HG03196 (cell line): Measurements from ENCODE around the gene LRBA.

Experiments used
- ATAC-seq: cut with Tn5 transposase; IDR thresholded peaks from one replicate; pipeline ENCODE4 v1.9.1; 2021; ENCODE audit not compliant: unreplicated experiment

The LRBA gene

DNA sequence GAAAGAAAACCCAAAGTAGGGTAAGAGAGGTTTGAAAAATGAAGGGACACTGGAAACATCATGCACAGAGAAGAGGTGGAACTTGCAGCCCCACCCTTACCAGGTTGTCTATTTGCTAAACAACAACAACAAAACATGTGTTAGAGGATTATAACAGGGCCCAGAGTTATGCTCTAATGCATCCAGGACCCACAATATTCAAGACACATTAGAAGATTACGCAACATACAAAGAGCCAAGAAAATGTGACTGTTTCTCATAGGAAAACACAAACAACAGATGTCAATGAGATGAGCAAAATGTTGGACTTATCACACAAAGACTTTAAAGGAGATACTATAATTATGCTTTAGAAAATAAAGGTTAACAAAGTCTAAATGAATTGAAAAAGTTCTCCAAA, 128.5 kb downstream of the LRBA start:
- ATAC-seq, result no peak

DNA sequence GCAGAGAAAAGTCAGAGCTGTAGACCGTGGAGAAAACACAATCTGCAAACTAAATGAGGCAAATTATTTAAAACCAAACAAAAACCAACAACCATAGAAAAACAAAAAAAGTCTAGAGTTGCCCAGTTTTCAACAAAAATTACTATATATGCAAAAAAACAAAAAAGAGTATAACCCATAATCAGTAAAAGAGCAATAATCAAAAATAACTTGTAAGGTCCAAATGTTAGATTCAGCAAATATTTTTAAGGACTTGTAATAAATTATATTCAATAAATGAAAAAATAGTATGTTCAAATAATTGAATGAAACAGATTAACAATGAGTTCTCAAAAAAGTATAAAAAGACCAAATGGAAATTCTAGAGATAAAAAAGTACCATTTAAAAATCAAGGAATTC, 130.5 kb downstream of the LRBA start:
- no peak for ATAC-seq

DNA sequence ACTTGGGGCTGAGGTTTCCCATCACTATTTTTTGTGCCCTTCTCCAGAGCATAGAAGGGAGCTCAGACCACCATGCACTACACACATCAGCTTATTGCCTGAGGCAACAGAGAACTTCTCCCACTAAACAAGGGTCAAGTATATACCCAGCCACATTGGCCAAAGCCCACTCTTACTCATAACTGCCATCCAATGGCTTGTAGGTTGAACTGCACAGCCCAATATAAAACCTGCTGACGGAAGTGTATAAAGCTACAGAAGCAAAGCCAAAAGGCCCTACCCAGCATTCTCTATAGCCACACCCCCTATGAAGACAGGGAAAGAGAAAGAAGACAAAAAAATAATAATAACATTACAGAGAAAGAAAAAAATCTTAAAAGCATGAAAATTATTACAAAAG, 139.7 kb downstream of the LRBA start:
- ATAC-seq, result no peak

DNA sequence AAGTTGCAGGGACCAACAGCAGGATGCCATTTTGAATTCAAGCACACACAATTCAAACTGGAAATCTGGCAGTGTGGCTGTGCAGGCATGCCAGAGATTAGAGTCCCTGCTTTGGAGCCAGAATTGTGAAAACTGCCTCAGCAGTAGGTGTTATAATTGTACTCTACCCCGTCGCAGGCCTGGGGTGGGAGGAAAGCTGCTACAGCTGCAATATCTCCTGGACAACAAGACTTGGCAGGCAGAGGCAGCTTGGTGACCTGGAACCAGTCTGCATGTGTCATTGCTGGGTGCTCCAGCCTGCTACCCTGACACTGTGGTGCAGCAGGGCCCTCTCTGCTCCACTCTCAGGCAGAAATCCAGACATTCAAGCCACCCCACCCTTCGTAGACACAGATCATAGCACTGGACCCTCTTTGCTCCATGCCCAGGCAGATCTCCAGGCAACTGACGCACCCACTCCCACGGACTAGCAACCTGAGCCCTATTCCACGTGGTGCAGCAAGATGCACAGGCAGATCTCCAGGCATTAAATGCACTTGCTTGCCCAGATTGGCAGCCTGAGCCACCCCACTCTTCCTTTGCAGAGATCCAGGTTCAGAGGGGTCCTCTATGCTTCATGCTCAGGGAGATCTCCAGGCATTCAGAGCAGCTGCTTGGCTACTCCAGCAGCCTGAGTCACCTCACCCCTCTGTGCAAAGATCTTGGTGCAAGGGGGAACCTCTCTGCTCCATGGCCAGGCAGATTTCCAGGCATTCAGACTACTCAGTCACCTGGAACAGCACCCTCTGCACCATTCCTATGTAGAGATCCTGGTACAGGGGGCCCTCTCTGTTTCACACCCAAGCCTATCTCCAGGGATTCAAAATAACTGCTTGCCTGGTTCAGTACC, 140.5 kb downstream of the LRBA start:
- ATAC-seq, result no peak

DNA sequence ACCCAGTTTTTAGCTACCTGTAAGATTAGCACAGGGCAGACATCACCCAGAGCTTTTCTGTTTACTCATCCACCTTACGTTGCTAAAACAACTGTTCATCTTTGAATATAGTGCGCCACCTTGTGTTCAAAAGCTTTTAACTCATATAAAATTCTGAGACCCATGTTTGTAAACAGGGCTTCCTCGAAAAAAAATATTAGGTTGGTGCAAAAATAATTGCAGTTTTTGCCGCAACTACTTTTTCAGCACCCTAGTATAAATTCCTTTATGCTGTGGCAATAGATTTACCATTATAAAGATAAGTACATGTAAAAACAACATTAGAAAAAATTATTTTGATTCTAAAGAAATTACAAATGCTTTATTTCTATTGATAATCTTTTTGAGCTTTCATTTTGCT, 147.9 kb downstream of the LRBA start:
- ATAC-seq, result peak; percentile 72

DNA sequence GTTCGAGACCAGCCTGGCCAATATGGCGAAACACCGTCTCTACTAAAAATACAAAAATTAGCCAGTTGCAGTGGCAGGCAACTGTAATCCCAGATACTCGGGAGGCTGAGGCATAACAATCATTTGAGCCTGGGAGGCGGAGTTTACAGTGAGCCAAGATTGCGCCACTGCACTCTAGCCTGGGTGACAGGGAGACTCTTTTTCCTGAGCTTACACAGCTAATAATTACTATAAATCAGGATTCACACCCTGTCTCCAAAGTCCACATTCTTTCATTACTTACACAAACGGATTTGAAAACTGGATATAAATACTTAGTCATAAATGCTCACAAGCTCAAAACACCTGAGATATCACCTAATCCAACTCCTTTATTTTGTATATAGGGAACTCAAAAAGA, 151.6 kb downstream of the LRBA start:
- ATAC-seq, result no peak

DNA sequence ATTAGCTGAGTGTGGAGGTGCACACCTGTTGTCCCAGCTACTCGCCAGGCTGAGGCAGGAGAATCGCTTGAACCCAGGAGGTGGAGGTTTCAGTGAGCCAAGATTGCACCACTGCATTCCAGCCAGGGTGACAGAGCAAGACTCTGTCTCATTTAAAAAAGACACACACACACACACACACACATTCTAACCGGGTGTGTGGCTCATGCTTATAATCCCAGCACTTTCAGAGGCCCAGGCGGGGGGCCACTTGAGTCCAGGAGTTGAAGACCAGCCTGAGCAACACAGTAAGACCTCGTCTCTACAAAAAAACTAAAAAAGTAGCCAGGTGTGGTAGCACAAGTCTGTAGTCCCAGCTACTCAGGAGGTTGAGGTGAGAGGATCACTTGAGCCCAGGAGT, 152.3 kb downstream of the LRBA start:
- no peak for ATAC-seq

DNA sequence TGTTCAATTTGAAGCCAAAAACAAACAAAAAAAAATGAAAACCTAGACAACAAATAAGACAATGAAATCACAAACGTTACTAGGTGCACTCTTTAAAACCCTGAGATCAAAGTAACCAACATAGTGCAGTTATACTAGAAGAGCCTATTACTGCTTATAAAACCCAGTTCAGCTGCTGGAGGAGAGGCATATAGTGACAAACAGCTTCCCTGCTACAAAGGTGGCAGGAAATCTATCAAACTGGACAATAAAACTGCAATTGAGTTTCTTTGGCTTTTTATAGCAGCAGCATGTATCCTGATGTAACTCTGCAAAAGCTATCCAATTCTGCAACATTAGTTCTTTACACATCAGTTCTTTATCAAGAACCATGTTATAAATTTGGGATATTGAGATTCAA, 155.6 kb downstream of the LRBA start:
- no peak for ATAC-seq

DNA sequence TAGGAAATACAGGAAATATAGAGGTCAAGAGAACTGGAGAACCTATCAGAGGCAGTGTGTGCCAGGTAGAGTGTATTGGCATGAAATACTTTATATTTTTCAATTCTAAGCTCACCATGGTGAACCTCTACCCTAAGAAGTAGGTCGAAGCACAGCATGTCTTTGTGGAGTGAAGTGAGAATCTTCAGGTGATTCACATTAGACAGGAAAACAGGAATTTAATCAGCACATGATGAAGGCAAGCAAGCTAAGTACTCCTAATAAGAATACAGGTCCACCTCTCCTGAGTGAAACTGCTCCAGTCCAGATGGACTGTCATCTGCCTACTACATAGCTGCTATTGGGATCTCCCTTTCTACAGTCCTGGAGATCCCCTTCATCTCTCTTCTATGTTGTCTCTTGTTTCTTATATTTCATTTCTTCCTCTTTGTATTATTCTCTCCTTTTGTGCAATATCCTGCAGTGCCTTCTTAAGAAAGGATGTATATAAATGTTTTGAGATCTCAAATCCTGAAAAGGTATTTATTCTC, 159.0 kb downstream of the LRBA start:
- no peak for ATAC-seq

DNA sequence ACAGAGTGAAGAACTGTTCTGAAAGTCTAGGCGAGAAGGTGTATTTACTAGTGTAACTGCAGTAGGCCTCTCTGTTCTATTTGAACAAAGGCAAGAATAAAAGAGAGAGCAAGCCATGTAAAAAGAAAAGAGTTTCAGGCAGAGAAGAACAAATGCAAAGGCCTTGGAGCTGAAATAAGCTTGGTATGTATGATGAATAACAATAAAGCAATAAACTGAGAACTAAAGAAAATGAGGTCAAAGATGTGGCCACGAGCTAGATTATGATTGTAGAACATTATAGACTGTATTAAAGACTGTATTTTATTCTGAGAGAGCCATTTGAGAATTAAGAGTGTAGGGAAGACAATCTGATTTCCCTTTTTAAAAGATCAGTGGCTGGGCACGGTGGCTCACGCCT, 160.5 kb downstream of the LRBA start:
- no peak for ATAC-seq

DNA sequence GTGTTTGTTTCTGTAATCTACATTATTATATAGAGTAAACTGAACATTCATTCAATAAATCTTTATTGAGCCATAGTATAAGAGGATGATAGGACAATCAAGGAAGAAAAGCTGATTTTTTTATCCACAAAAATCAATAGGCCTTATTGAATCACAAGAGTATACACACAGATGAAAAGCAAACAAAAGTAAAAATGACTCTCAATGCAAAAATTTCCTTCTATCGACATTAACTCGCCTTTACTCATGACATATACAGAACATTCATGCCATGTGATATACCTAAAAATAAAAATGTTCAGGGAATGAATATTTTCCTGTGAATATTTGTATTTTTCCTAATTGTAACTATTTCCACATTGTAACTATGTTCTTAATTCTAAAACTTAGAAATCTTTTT, 161.2 kb downstream of the LRBA start:
- ATAC-seq, result no peak

DNA sequence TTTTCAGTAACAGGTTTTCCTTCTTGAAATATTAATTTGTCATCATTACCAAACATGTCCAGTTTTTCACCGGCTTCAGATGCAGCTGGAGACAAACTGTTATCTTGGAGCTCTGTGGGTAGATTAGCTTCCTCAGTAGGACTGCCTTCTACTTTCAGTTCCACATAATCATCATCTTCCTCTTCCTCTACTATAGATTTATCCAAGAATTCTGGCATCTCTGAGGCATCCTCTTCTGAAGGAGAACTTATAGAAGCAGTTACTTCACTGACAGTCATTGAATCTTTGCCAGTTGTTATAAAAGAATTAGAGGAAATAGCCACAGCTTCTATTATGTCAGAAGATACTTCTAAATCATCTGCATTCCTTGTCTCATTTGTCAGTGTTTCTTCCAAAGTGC, 162.9 kb downstream of the LRBA start:
- ATAC-seq, result no peak

DNA sequence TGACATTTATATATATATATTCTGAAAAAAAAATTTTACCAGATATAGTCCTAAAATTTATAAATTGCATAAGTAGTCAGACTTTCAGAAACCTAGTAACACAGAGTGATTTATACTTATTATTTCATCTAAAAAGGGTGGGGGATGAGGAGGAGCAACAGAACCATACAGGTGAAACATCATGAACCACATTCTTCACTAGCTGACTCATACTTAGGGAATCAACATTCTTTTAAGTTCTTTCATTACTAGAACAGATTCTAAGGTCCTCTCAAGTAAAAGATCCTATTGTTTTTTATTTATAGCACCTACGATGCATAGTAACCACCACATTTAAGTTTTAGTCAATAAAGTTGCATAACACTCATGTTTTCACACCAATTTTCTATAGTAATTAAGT, 166.1 kb downstream of the LRBA start:
- ATAC-seq, result no peak

DNA sequence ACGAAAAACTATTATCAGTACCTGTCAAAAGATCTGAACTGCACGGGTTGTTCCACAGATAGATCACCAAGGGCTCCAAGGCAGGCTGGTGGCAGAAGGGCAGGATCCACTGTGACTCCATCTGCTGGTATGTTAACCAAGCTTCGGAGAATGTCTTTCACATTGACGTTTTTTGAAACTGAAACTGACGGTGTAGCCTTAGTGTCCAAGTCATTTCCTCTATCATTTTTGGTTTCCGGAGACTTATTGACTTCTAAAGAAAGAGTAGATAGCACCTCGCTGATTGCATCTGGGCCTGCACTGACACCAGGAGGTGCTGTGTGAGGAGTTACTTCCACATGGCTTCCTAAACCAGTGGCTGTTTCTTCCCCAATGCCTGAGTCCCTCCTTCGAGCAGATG, 186.9 kb downstream of the LRBA start:
- ATAC-seq, result peak; percentile 94

DNA sequence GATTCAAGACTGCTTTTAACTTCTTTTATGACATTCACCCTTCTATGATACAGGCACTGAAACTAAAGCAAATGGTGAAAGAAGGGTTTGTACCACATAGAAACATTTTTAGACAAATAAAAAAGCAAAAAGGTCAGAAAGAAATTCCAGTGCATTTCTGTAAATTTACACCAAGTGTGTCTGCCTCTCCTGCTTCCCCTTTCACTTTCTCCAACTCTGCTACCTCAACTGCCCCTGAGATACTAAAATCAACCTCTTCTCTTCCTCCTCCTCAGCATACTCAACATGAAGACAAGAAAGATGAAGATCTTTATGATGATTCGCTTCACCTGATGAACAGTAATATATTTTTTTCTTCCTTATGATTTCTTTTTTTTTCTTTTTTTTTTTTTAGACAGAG, 187.9 kb downstream of the LRBA start:
- no peak for ATAC-seq

DNA sequence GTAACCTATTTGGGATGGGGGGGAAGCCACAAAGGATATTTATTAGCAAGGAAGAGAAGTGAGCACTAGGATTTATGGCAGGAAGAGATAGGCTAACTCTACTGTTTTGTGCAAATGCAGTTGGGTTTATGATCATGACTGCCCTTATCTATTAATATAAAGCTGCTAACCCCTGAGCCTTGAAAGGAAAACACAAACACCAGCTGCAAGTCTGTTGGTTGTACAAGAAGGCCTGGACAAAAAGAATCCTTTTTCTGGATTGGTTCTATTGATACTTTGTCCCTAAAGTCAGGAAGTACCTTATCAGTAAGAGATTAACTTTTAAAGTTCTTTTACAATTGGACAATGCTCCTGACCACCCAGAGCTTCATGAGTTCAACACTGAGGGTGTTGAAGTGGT, 188.8 kb downstream of the LRBA start:
- ATAC-seq, result no peak

DNA sequence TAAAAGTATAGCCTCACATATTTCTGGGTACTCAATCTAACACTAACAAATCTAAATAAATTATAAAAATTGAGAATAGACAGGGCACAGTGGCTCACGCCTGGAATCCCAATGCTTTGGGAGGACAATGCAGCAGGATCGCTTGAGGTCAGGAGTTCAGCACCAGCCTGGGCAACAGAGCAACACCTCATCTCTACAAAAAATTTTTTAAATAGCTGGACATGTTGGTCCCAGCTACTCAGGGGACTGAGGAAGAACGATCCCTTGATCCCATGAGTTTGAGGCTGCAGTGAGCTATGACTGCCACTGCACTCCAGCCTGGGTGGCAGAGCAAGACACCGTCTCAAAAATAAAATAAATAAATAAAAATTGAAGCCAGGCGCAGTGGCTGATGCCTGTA, 192.7 kb downstream of the LRBA start:
- no peak for ATAC-seq

DNA sequence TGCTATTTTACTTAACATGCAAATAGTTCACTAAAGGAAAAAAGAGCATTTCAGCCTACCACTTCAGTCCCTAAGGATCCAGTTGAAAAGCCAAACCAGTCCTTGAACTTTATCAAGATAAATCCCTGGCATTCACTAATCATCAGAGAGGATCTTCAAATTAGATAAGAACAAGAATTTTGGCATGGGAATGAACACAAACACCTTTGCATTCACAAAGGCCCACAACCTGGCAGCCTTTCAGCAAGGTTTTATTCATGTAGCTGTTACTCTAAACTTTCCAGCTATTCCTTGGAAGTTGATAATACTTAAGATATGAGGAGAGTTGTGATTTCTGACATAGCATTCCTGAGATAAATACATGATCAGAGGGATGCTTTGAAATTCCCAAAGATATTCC, 193.4 kb downstream of the LRBA start:
- ATAC-seq, result no peak

DNA sequence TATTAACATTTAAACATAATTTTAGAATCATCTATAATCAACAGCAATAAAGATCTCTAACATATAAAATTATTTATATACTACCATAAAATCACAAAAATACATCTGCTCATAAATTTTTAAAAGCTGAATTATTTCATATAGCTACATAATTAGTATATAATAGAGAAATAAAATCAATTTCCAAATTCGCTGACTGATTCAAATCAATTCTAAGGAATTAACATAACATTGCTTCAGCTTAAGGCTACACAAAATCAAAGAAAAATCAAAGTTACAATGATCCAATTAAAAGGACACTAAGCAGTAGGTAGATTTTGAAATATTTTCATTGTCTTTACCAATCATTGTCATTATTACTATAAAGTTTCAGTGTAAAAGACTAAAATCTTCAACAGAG, 194.7 kb downstream of the LRBA start:
- ATAC-seq, result no peak

DNA sequence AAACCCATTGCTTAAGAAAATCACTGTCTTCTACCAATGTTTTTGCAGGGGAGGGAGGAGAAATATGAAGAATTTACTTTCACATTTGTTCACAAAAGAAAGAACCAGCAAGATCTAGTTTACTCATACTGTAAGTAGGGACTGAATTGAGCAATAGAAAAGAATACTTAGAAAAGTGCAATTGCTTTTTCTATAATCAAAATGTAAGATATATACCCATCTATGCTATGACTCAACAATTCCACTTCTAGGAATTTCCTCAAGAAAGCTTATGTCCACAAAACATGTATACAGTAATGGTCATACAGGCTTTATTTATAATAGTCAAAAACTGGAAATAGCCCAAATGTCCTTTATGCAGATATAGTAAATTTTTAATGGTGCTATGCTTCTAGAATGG, 196.4 kb downstream of the LRBA start:
- ATAC-seq, result no peak

DNA sequence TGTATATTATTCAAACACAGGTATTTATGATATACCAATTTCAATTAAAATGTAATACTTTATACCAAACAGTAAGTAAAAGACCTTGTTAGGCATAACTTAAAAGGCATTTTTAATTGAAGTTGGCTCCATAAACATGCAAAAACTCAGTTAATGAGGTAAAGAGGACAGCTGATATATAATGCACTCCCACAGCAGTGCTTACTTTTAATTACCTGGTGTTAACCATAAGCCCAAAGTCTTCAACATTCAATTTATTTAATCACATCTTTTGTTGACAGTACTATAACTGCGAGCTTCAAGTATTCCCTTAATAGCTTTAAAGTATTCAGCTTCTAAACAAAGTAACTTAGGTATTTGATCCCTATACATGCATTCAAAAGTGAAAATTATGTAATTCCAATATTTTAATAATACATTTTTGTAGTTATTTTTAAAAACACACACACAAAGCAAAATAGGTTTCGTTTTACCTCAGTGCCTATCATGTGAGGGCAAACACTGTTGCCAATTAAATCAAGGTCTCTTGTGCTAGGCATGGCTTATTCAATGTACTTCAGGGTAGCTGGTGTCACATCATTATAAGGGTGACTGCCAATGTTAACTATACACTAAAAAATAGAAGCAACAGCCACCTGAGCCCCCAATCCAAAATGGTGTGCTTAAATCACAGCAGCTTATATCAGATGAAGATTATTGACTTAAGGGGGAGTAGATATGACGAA, 197.1 kb downstream of the LRBA start:
- ATAC-seq, result no peak

DNA sequence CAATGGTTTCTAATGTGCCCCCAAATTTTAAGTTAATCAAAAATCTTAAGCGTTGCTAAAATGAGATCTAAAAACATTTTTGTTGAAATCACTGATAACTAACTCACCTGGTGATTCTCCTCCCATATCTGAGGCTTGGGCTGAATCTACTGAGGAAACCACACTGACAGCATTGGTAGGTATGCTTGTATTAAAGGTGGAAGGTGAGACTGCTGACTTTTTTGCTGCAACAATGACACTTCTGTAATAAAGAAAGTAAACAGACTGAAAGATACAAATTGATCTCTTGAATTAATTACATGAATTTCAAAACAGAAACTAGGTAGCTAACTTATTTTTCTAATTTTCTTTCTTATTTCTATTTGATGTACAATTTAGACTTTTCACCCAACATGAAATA, 198.1 kb downstream of the LRBA start:
- no peak for ATAC-seq
